ENCODE data around the gene ZNF438. TPM values are rescaled to one million over a fixed set of nuclear protein-coding genes. Genes with fewer than 3 reads are reported as not detected.
A peak's percentile ranks its signal among the peaks of the same experiment; 100 is the strongest.

Gene ZNF438
- total and polyA plus RNA-seq, 2 of the 13 experiments (the other 11 are each of a cell fraction or from before 2014, with no cell fraction given) = 0.75 to 0.83 TPM

- no peak for TF ChIP-seq KIAA2018 (CRISPR knock-in tag; IDR thresholded peaks at IDR 0.05; ENCODE audit: borderline replicate concordance)
- peak in 1 of 2 experiments; percentile 65; a peak in 1 of 4 replicates for TF ChIP-seq KLF16 (CRISPR knock-in tag; IDR thresholded peaks at IDR 0.05)
- TF ChIP-seq ZNF691 (CRISPR knock-in tag; IDR thresholded peaks at IDR 0.05; ENCODE audit: borderline replicate concordance, low read depth) = 0 out of 2 replicates have a peak, but pooled peaks have one; percentile 68
- no peak; the same call in 1 of the 2 replicates for TF ChIP-seq ARNTL (CRISPR knock-in tag; IDR thresholded peaks at IDR 0.05)
- no peak for TF ChIP-seq NR1H2 (CRISPR knock-in tag; IDR thresholded peaks at IDR 0.05; ENCODE audit: borderline replicate concordance, low read depth)
- no peak for TF ChIP-seq ZNF496 (CRISPR knock-in tag; IDR thresholded peaks at IDR 0.05; ENCODE audit: insufficient replicate concordance)
- TF ChIP-seq FOXA1 (IDR thresholded peaks at IDR 0.05) = no peak
- no peak for TF ChIP-seq FOXA1 (CRISPR knock-in tag; IDR thresholded peaks at IDR 0.05)
- TF ChIP-seq RBM22 (optimal IDR thresholded peaks at IDR 0.05; ENCODE audit: low read length) = no peak
- peak; percentile 65 for TF ChIP-seq ARNT2 (CRISPR knock-in tag; IDR thresholded peaks at IDR 0.05; ENCODE audit: low read depth)
- TF ChIP-seq ZNF619 (CRISPR knock-in tag; IDR thresholded peaks at IDR 0.05) = 0 out of 2 replicates have a peak, but pooled peaks have one; percentile 6
- TF ChIP-seq ZNF558 (CRISPR knock-in tag; IDR thresholded peaks at IDR 0.05; ENCODE audit: borderline replicate concordance) = peak; percentile 73; the same call in 1 of the 2 replicates
- peak; percentile 73 for TF ChIP-seq ZNF547 (CRISPR knock-in tag; IDR thresholded peaks at IDR 0.05)
- TF ChIP-seq NFKBIZ (CRISPR knock-in tag; IDR thresholded peaks at IDR 0.05) = no peak
- TF ChIP-seq ZNF773 (CRISPR knock-in tag; IDR thresholded peaks at IDR 0.05; ENCODE audit: borderline replicate concordance) = no peak
- TF ChIP-seq TP53 (CRISPR knock-in tag; conservative IDR thresholded peaks at IDR 0.05) = no peak
- TF ChIP-seq ZSCAN9 (CRISPR knock-in tag; IDR thresholded peaks at IDR 0.05; ENCODE audit: borderline replicate concordance) = no peak
- TF ChIP-seq NCOA5 (CRISPR knock-in tag; IDR thresholded peaks at IDR 0.05) = no peak
- TF ChIP-seq SOX5 (CRISPR knock-in tag; IDR thresholded peaks at IDR 0.05; ENCODE audit: borderline replicate concordance) = 0 out of 2 replicates have a peak, but pooled peaks have one; percentile 10
- no peak for TF ChIP-seq FOXJ3 (CRISPR knock-in tag; IDR thresholded peaks at IDR 0.05; ENCODE audit: borderline replicate concordance)
- TF ChIP-seq MLLT10 (CRISPR knock-in tag; IDR thresholded peaks at IDR 0.05) = no peak
These were observed at the start of gene ZNF438 (continued) for GRCh38 chr10:31031558-31032257.

All from HepG2 (cell line).